Fibroblast of mammary gland (primary cell): ENCODE data around the gene NDUFS6.
A peak's percentile ranks its signal among the peaks of the same experiment; 100 is the strongest.
"Not testable (repeated sequence)": the region's sequence is repeated elsewhere in the genome, so short reads cannot be mapped to it uniquely, and the experiment has no call there.

Source experiments
- DNase-seq: peaks from one replicate; pipeline ENCODE4 v3.0.0-alpha.2; 2010; ENCODE audit warnings: low read depth
- H3K4me3 ChIP-seq: 2 replicates; pipeline ENCODE4 v1.5.1; 2011; ENCODE audit warnings: low read depth, mild to moderate bottlenecking, low read length, moderate library complexity; ENCODE audit not compliant: control insufficient read depth
- TF ChIP-seq, protein P1 (sequence below): conservative IDR thresholded peaks from 2 replicates; pipeline ENCODE4 v1.5.1; 2011; ENCODE audit warnings: low read depth, low read length, inconsistent platforms; ENCODE audit not compliant: control insufficient read depth, insufficient read depth

The NDUFS6 gene

GRCh38 chr5:1788200-1788599, 13.0 kb upstream of the NDUFS6 start:
- TF ChIP-seq, protein P1, sequence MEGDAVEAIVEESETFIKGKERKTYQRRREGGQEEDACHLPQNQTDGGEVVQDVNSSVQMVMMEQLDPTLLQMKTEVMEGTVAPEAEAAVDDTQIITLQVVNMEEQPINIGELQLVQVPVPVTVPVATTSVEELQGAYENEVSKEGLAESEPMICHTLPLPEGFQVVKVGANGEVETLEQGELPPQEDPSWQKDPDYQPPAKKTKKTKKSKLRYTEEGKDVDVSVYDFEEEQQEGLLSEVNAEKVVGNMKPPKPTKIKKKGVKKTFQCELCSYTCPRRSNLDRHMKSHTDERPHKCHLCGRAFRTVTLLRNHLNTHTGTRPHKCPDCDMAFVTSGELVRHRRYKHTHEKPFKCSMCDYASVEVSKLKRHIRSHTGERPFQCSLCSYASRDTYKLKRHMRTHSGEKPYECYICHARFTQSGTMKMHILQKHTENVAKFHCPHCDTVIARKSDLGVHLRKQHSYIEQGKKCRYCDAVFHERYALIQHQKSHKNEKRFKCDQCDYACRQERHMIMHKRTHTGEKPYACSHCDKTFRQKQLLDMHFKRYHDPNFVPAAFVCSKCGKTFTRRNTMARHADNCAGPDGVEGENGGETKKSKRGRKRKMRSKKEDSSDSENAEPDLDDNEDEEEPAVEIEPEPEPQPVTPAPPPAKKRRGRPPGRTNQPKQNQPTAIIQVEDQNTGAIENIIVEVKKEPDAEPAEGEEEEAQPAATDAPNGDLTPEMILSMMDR: no peak
- DNase-seq: no peak
- no peak overlapping the region for H3K4me3 ChIP-seq

DNA sequence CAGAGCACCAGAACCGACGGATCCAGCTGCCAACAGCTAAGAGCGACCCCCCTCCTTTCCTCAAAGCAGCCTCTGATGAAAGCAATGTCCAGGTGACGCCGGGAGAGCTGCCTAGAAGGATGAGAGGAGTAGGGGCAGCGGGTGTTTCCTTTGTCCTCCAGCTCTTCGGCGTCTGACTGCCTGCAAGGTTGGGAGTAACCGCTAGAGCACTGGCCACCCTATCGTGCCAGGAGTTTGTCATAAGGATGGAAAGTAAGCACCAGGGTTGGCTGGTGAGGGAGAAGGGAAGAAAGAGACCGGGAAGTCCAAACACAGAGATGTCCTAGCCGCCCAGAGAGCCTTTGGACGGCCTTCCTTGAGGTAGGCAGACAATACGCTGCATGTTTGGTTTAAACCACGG, 12.4 kb upstream of the NDUFS6 start:
- no peak overlapping the region for H3K4me3 ChIP-seq
- DNase-seq: no peak
- TF ChIP-seq, protein P1: no peak

- peak; percentile 69 for DNase-seq
- H3K4me3 ChIP-seq: not testable (repeated sequence)
Observed at GRCh38 chr5:1789438-1789833, 11.8 kb upstream of the NDUFS6 start.

DNA sequence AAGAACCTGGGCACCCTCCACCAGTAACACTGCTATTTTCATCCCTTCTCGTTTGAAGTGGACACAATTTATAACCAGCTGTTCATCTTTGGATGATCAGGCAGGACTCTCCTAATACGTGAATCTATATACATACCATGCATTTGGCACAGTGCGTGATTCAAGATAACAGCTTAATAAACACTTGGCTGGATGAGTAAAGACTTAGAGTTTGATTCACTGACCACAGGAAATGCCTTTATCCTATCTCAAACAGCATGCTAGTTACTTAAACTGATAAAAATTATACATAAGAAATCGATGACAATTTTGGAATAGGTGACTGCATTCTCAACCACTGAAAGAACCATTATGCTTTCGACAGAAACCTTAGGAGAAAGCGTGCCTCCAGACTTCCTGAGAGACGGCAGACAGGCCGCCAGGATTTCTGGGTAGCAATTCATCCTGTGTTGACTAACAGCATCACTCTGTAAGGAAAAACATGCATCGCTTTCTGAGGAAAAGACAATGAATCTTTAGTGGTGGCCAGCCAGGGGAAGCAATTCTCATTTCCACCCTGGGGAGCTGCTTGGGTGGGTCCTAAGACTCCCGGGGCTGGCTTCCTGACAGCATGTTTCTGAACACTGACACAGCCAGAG, 11.3 kb upstream of the NDUFS6 start:
- DNase-seq: peak; percentile 73
- TF ChIP-seq, protein P1: no peak
- H3K4me3 ChIP-seq: no peak overlapping the region

GRCh38 chr5:1791176-1791575, 10.0 kb upstream of the NDUFS6 start:
- DNase-seq: no peak
- TF ChIP-seq, protein P1: no peak
- H3K4me3 ChIP-seq: no peak overlapping the region

- peak; percentile 90 for DNase-seq
- H3K4me3 ChIP-seq: no peak overlapping the region
- TF ChIP-seq, protein P1: no peak
Observed at GRCh38 chr5:1792842-1793266, 8.4 kb upstream of the NDUFS6 start.

GRCh38 chr5:1793301-1793740, 7.9 kb upstream of the NDUFS6 start:
- DNase-seq: peak; percentile 63

More at GRCh38 chr5:1793301-1793740, 7.9 kb upstream of the NDUFS6 start:
- no peak overlapping the region for H3K4me3 ChIP-seq
- TF ChIP-seq, protein P1: no peak
